ENCODE data around the gene OPA3.

The OPA3 gene

DNA sequence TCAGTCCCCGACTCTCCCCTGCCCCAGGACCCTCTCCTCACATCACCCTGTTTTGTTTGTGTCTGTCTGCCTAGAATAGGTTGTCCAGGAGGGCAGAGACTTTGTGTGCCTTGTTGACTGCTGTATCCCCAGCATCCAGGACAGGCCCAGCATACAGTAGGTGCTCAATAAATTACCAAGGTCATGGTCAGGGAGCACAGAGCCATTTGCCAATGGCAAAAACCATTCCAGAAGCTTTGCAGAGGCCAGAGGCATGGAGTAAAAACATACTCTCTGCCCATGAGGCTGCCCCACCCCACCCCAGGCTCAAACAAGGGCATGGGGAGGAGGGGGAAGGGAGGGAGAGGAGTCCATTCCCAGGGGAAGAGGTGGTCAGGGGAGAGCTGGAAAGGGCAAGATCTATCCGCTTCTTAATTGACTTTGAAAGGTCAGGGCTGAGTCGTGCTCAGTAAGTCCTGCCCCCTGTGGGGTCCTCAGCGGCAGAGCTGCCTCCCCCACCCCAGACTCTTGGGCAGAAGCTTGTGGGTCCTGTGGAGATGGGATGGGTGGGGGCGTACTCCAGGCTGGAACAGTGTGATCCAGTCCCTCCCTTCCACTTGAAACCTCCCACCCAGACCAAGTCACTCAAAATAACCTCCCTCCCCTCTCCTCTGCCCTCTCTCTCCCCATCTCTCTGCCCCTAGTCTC, 13.0 kb upstream of the OPA3 start:
- no peak for DNase-seq

DNA sequence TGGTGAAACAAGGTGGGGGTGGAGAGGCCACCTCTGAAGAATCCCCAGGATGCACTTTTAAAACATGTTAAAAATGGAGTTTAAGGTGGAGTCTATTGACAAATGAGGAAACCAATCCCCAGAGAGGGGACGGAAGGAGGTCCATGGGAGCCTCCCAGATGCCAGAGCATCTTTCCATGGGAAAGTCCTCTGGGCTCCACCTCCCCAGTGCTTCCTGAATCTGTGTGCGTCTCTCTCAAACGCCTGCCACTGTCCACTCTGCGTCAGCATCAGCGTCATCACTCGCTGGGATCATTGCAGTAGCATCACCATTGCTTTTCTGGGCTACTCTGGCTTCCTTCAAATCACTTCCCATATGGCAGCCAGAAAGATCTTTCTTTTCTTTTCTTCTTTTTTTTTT, 11.2 kb upstream of the OPA3 start:
- DNase-seq: no peak

DNA sequence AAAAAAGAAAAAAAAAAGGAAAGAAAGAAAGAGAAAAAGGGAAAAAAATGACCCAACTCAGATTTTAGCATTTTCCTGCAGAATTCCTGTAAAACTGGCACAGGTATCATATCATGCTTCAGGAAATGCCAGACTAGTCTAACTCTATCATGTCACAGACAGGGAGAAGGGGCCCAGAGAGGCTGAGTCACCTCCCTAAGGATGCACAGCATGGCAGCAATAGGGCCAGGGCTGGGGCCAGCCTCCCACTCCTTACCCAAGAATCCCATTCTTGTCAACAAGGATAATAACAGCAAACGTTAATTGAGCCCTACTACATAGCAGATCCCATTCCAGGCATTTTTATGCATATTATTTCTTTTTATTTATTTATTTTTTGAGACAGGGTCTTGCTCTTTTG, 8.9 kb upstream of the OPA3 start:
- no peak for DNase-seq

- DNase-seq: no peak
Measured at GRCh38 chr19:45592366-45592765, 7.8 kb upstream of the OPA3 start.

- DNase-seq: no peak
Measured at GRCh38 chr19:45591638-45592005, 7.0 kb upstream of the OPA3 start.

DNA sequence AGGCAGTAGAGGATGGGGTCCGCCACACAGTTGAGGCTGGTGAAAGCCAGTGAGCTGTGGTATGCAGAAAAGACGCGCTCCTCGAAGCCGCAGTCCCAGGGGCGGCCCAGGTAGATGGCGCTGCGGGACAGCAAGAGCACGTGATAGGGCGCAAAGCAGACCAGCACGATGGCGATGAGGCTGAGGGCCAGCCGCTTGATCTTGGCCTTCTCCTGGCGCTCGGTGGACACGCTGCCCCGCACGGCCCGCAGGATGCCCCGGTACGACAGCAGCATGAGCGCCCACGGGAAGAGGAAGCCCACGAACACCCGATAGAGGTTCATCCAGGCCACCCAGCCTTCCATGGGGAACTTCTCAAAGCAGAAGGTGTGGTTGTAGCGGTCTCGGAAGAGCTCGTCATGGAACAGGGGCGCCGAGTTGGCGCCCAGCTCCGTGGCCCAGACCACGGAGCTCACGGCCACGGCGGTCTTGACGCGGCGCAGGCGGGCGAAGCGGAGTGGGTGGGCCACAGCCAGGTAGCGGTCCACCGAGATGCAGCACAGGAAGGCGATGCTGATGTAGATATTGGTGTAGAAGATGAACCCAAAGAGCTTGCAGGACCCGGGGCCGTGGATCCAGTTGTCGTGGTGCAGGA, 6.5 kb upstream of the OPA3 start:
- peak; percentile 28 to 33 for DNase-seq

DNA sequence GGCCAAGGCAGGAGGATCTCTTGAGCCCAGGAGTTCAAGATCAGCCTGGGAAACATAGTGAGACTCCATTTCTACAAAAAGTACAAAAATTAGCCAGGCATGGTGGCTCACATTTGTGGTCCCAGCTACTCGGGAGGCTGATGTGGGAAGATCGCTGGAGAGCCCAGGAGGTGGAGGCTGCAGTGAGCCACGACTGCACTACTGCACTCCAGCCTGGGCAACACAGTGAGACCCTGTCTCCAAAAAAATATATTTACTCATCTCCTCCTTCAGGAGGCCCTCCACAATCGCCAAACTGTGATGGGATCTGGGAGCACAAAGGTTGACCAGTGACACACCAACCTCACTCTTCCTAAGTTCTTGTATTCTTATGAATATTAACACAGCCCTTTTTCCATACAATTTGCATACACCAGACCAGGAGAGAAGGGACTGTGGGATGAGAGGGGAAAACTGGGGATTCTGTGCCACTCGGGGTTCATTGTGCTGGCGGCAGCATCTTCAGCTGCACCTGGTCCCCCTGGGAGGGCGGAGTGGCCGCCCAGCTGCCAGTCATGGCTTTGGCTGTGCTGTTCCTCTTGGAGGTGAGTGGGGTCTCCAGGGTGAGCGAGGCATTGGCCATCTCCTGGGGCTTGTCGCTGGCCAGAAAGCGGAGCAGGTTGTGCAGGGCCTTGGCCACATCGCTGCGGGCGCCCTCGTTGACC, 5.8 kb upstream of the OPA3 start:
- no peak for DNase-seq

DNA sequence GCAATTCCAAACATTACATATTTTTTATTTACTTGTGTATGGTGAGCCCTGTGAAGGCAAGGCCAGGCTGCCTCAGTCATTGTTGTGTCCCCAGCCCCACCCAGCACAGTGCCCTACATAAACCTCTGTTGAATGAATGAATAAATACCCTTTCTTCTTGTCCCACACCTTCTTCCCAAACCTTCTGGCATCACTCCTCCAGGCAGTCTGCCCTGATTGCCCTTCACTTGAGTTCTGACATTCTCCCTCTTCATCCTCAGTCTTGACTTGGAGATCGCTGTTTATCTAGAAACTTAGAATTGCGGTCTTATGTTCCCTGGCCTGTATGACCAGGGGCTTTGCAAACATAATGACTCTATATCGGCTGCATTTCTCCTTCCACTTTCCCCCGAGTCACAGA, 5.2 kb upstream of the OPA3 start:
- no peak for DNase-seq

- no peak for DNase-seq
Measured at GRCh38 chr19:45587873-45588272, 3.3 kb upstream of the OPA3 start.

DNA sequence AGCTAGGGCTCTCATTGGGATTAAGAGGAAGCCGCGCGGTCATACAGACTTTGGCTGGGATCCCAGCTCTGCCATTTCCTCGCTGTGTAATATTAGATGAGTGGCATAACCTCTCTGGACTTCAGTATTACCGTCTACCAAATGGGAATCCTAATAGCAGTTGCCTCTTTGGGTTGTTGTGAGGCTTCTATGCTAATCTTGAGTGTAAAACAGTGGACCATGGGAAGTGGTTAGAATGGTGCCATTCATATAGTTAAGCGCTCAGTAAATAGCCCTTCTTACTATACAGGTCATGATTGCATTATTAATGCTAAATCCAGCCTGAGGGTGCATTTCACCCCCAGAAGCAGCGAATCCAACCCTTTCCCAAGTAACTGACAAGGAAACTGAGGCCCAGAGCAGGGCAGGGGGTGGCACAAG, 566 bp upstream of the OPA3 start:
- DNase-seq: no peak

GRCh38 chr19:45581576-45581975, 3.0 kb downstream of the OPA3 start:
- no peak for DNase-seq

GRCh38 chr19:45578861-45579260, 5.7 kb downstream of the OPA3 start:
- DNase-seq: no peak

DNA sequence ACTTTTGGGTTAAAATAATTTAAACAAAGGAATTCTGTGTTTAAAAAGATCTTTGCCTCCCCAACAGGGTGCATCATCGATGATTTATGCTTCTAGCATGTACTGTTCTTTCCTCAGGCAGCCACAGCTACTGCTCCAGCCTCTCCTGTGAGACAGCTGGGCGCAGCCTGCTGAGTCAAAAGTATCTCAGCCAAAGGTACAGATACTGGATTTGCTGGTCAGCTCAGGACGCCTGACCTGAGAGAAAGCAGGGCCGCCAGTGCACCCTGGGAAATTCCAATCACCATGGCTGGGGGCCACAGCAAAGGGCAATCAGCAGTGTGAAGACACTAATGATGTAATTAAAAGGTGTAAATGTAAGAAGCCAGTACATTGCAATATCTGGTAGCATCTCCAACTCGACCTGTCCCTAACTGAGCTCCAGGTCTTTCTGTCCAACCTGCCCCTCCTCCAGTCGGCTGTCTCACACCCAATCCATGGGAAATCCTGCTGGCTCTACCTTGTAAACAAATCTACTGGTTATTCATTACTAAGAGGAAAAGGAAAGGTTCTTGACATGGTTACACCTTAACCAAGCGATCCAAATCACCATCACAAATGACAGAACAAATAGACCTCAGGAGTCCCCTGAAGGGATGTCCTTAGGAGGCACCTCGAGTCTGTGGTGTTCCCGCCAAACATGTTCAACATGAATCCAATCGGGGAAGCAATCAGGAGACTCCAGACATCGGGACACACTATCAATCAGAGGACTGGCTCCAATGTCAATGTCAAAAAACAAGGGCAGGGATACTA, 7.3 kb downstream of the OPA3 start:
- DNase-seq: no peak

DNA sequence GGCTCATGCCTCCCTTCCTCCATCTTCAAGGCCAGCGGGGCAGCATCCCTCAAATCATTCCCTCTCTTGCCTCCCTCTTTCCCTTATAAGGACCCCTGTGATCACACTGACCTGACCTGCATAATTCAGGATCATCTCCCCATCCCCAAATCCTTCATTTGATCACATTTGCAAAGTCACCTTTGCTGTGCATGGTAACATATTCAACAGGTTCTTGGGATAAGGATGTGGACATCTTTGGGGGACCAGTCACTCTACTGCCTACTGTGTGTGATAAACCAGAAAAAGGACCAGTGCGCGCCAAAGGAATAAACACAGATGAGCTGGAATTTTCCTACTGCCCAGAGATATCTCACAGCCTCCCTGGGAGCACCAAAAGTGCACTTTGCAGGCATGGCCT, 7.9 kb downstream of the OPA3 start:
- no peak for DNase-seq

DNA sequence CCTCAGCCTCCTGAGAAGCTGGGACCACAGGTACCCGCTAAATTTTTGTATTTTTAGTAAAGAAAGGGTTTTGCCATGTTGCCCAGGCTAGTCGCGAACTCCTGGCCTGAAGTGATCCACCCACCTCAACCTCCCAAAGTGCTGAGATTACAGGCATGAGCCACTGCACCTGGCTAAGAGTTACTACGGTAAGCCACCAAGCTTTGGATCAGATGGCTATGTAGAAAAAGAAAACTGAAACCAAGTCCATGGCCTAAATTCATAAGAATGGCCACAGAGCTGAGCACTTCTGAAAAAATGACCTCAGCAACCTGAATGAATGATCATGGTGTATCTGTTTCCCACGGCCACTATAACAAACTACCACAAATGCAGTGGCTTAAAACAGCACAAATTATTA, 9.4 kb downstream of the OPA3 start:
- no peak for DNase-seq

GRCh38 chr19:45574526-45574925, 10.1 kb downstream of the OPA3 start:
- DNase-seq: no peak

GRCh38 chr19:45571457-45572220, 13.0 kb downstream of the OPA3 start:
- no peak for DNase-seq

GRCh38 chr19:45569619-45570421, 14.8 kb downstream of the OPA3 start:
- peak; percentile 52 to 63 for DNase-seq

DNA sequence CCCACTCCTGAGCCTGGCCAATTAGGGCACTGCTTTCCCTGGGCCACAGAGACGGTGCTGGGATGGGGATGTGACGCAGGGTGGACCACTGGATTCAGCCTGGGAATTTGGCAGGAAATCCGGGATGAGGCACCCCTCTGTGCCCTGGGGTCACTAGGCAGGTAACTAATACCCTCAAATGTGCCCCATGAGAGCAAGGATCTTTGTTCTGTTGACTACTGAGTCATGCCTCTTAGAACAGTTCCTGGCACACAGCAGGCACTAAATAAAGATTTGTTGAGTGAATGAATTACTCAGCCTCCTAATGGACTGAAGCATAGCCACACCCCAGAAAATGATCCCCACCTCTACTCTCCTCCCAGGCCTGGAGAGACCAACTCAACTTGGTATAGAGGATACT, 15.9 kb downstream of the OPA3 start:
- no peak for DNase-seq

DNA sequence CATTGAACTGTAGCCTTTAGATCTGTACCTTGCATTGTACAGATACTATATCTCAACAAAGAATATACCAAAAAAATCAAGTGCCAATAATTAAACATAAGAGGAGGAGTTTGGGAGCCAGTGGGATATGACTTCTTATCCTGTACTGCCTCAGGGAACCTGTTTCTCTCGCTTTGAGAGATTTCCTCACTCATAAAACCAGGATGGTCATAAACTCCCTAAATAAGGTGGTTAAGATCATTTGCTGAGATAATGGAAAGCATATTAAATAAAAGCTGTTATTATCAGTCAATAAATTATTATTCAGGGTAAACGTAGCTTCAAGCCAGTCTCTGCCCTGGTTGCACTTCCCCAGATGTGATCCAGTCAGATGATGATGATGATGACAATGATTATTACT, 17.0 kb downstream of the OPA3 start:
- no peak for DNase-seq

GRCh38 chr19:45564131-45564780, 20.3 kb downstream of the OPA3 start:
- no peak for DNase-seq
